GM18505 (cell line): ENCODE results near the gene ADGRL3.

Experiments used
- ATAC-seq: cut with Tn5 transposase; IDR thresholded peaks from one replicate; pipeline ENCODE4 v1.9.1; 2021; ENCODE audit not compliant: unreplicated experiment
- POLR2A ChIP-seq: IDR thresholded peaks from 4 replicates; pipeline ENCODE4 v1.6.1; 2011; ENCODE audit warnings: borderline replicate concordance; ENCODE audit not compliant: insufficient read depth, insufficient read length; ENCODE audit errors: extremely low read depth

ADGRL3 gene

GRCh38 chr4:61292322-61292721, 92.2 kb downstream of the ADGRL3 start:
- TF ChIP-seq POLR2A, result no peak
- ATAC-seq, result no peak

- ATAC-seq, result no peak
These were observed 93.7 kb downstream of the ADGRL3 start for GRCh38 chr4:61293707-61294400.

GRCh38 chr4:61294936-61295335, 94.8 kb downstream of the ADGRL3 start:
- no peak for TF ChIP-seq POLR2A
- no peak for ATAC-seq

More at GRCh38 chr4:61293707-61294400, 93.7 kb downstream of the ADGRL3 start:
- TF ChIP-seq POLR2A, result no peak

- no peak for ATAC-seq
- TF ChIP-seq POLR2A, result no peak
These were observed 96.0 kb downstream of the ADGRL3 start for GRCh38 chr4:61296144-61296543.

- ATAC-seq, result no peak
- TF ChIP-seq POLR2A, result no peak
These were observed 98.1 kb downstream of the ADGRL3 start for GRCh38 chr4:61298178-61298740.

- no peak for TF ChIP-seq POLR2A
- no peak for ATAC-seq
These were observed 99.2 kb downstream of the ADGRL3 start for GRCh38 chr4:61299316-61299715.

GRCh38 chr4:61300266-61300844, 100.2 kb downstream of the ADGRL3 start:
- no peak for ATAC-seq
- TF ChIP-seq POLR2A, result no peak

GRCh38 chr4:61301271-61301670, 101.1 kb downstream of the ADGRL3 start:
- ATAC-seq, result no peak
- no peak for TF ChIP-seq POLR2A

GRCh38 chr4:61308033-61308432, 107.9 kb downstream of the ADGRL3 start:
- no peak for ATAC-seq
- no peak for TF ChIP-seq POLR2A

- no peak for ATAC-seq
- no peak for TF ChIP-seq POLR2A
These were observed 109.5 kb downstream of the ADGRL3 start for GRCh38 chr4:61309616-61310015.

- TF ChIP-seq POLR2A, result no peak
- ATAC-seq, result no peak
These were observed 112.4 kb downstream of the ADGRL3 start for GRCh38 chr4:61312526-61312925.

- no peak for TF ChIP-seq POLR2A
- no peak for ATAC-seq
These were observed 118.3 kb downstream of the ADGRL3 start for GRCh38 chr4:61318431-61318830.

GRCh38 chr4:61319156-61319555, 119.0 kb downstream of the ADGRL3 start:
- no peak for ATAC-seq
- no peak for TF ChIP-seq POLR2A

- ATAC-seq, result no peak
- no peak for TF ChIP-seq POLR2A
These were observed 120.0 kb downstream of the ADGRL3 start for GRCh38 chr4:61320154-61320553.
